Adipocyte (in vitro differentiated cells): ENCODE measurements around the gene CMTM3.
"Not testable (repeated sequence)": the region's sequence is repeated elsewhere in the genome, so short reads cannot be mapped to it uniquely, and the experiment has no call there.

Experiments used
- DNase-seq: peaks from one replicate; pipeline ENCODE4 v3.0.0-alpha.2; 2015; ENCODE audit warnings: low read depth
- H3K27me3 ChIP-seq: replicated peaks from 2 replicates; pipeline ENCODE4 v1.7.0; 2013; ENCODE audit warnings: mild to moderate bottlenecking, low read length, moderate library complexity; ENCODE audit not compliant: control insufficient read depth, insufficient read depth
- H3K36me3 ChIP-seq: 2 replicates; pipeline ENCODE4 v1.7.0; 2013; ENCODE audit warnings: low read length, mild to moderate bottlenecking, moderate library complexity; ENCODE audit not compliant: control insufficient read depth, insufficient read depth, severe bottlenecking
- H3K4me1 ChIP-seq: 2 replicates; pipeline ENCODE4 v1.7.0; 2013; ENCODE audit warnings: mild to moderate bottlenecking, low read length, moderate library complexity; ENCODE audit not compliant: control insufficient read depth, insufficient read depth
- H3K4me3 ChIP-seq: 2 replicates; pipeline ENCODE4 v1.7.0; 2013; ENCODE audit warnings: mild to moderate bottlenecking, low read length, moderate library complexity
- H3K9ac ChIP-seq: 2 replicates; pipeline ENCODE4 v1.7.0; 2013; ENCODE audit warnings: mild to moderate bottlenecking, low read length, moderate library complexity
- H3K9me3 ChIP-seq: 2 replicates; pipeline ENCODE4 v1.7.0; 2013; ENCODE audit warnings: mild to moderate bottlenecking, low read length, moderate library complexity; ENCODE audit not compliant: control insufficient read depth

CMTM3 gene

GRCh38 chr16:66658143-66658859 is 53.8 kb downstream of the CMTM3 start:
- DNase-seq = no peak
- Histone ChIP-seq H3K4me3 (no peak overlapping the region), H3K36me3 (no peaks in the 10 kb centered on the region), H3K27me3 (no peaks in the 10 kb centered on the region), H3K9me3 (no peaks in the 10 kb centered on the region), H3K9ac (no peak overlapping the region), H3K4me1 (peaks cover 52% of the 10 kb centered on the region)

GRCh38 chr16:66658860-66659190 is 54.3 kb downstream of the CMTM3 start:
- no peak overlapping the region for H3K9ac ChIP-seq
- DNase-seq = no peak

GRCh38 chr16:66660422-66661209 is 56.1 kb downstream of the CMTM3 start:
- H3K9ac ChIP-seq = peak overlapping the region; percentile 67
- H3K36me3 ChIP-seq = no peaks in the 10 kb centered on the region
- H3K4me1 ChIP-seq = peaks cover 36% of the 10 kb centered on the region
- no peaks in the 10 kb centered on the region for H3K27me3 ChIP-seq
- DNase-seq = peak; percentile 91
- no peaks in the 10 kb centered on the region for H3K9me3 ChIP-seq
- peak overlapping the region; percentile 15 for H3K4me3 ChIP-seq

More at GRCh38 chr16:66658860-66659190, 54.3 kb downstream of the CMTM3 start:
- no peaks in the 10 kb centered on the region for H3K9me3 ChIP-seq
- H3K4me3 ChIP-seq = no peak overlapping the region
- peaks cover 47% of the 10 kb centered on the region for H3K4me1 ChIP-seq
- H3K36me3 ChIP-seq = no peaks in the 10 kb centered on the region
- H3K27me3 ChIP-seq = no peaks in the 10 kb centered on the region

GRCh38 chr16:66661210-66661560 is 56.7 kb downstream of the CMTM3 start:
- Histone ChIP-seq H3K9ac (peak overlapping the region; percentile 67), H3K36me3 (no peaks in the 10 kb centered on the region), H3K9me3 (no peaks in the 10 kb centered on the region), H3K4me3 (peak overlapping the region; percentile 8), H3K27me3 (no peaks in the 10 kb centered on the region), H3K4me1 (peaks cover 36% of the 10 kb centered on the region)
- DNase-seq = no peak

GRCh38 chr16:66661671-66662346 is 57.3 kb downstream of the CMTM3 start:
- not testable (repeated sequence) for H3K36me3 ChIP-seq, H3K27me3 ChIP-seq, H3K4me3 ChIP-seq, H3K9me3 ChIP-seq
- DNase-seq = peak; percentile 58
- Histone ChIP-seq H3K9ac (peak overlapping the region; percentile 67), H3K4me1 (peaks cover 36% of the 10 kb centered on the region)

DNA sequence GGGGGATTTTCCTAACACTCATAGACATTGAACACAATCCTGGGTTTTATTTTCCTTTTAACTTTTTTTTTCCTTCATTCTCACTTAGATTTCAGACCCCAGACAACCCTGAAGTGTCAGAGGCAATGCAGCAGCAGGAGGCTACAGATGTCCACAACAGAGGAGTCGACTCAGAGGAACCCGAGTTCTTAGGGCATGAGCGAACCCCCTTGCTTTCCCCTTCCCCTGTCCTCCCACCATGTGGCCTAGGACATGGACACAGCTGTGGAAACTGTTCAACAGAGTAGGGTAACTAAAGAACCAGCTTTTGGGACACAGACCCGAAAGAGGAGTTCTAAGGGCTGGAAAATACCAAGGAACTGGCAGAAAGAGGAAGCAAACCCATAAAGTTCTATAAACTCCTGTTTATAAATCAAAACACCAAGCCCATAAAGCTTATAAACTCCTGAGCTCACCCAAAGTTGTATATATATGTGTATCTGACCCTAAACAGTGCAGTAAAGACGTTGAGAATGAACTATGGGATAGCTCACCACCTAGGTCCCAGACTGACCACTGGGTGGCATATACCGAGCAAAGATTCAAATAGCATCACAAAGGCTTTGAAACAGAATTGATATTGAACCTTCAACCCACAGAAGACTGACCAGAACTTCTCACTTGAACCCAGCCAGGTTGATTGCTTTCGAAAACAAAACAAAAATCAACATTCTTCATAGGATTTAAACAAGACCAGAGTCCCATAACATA is 58.1 kb downstream of the CMTM3 start:
- peak; percentile 76 for DNase-seq
- Histone ChIP-seq H3K4me3 (no peak overlapping the region), H3K4me1 (peaks cover 34% of the 10 kb centered on the region), H3K9me3 (no peaks in the 10 kb centered on the region), H3K27me3 (no peaks in the 10 kb centered on the region), H3K9ac (peak overlapping the region; percentile 35), H3K36me3 (no peaks in the 10 kb centered on the region)
